Caco-2 (cell line): ENCODE data around the gene CCL18. TPM values are rescaled to one million over a fixed set of nuclear protein-coding genes. Genes with fewer than 3 reads are reported as not detected.
"Not testable (repeated sequence)": the region's sequence is repeated elsewhere in the genome, so short reads cannot be mapped to it uniquely, and the experiment has no call there.

Experiments used
- Bru-seq: library from RNA; stranded (reverse); fragments of 400-500 nt; gene quantifications from one replicate; lab custom pipeline; 2021; lab: Mats Ljungman, UMichigan
- BruChase-seq, 2 experiments: library from RNA; stranded (reverse); fragments of 400-500 nt; gene quantifications; one replicate each; lab custom pipeline; 2021; lab: Mats Ljungman, UMichigan
- BruUV-seq: library from RNA; stranded (reverse); fragments of 400-500 nt; replicated peaks from 2 replicates; lab custom pipeline; 2021; lab: Mats Ljungman, UMichigan
- CTCF ChIA-PET: fragments of 300-600 bp; sonication (Branson Sonifier 250); formaldehyde crosslinking; loops from one replicate; lab custom pipeline; 2022; ENCODE audit warnings: antibody characterized with exemption; lab: Charles Lee
- POLR2A ChIA-PET: fragments of 300-600 bp; sonication (Branson Sonifier 250); formaldehyde crosslinking; loops from one replicate; lab custom pipeline; 2022; ENCODE audit warnings: antibody characterized with exemption; lab: Charles Lee
- DNase-seq, 2 experiments: peaks; one replicate each; pipeline versions ENCODE4 v3.0.0 to v3.0.0-alpha.2; 2020 to 2022
- H3K27me3 ChIP-seq: replicated peaks from 2 replicates; pipeline ENCODE4 v1.6.0; 2011; ENCODE audit warnings: low read length; ENCODE audit not compliant: control insufficient read depth, insufficient read depth
- H3K36me3 ChIP-seq: 2 replicates; pipeline ENCODE4 v1.5.1; 2011; ENCODE audit warnings: low read length; ENCODE audit not compliant: control insufficient read depth, insufficient read depth
- H3K4me1 ChIP-seq: fragments of 250-450 bp; sonication (Bioruptor Pico); 2 replicates; pipeline ENCODE4 v1.5.1; 2020; ENCODE audit warnings: mild to moderate bottlenecking
- H3K4me3 ChIP-seq: 2 replicates; pipeline ENCODE4 v1.5.1; 2011; ENCODE audit warnings: low read depth, mild to moderate bottlenecking, control low read depth, low read length
- H3K9me3 ChIP-seq: fragments of 250-450 bp; sonication (Bioruptor Pico); 2 replicates; pipeline ENCODE4 v1.5.1; 2020; ENCODE audit warnings: mild to moderate bottlenecking, moderate library complexity
- H3K27ac Mint-ChIP-seq: one replicate; pipeline ENCODE4 v1.8.0; 2022; ENCODE audit warnings: mixed read lengths; ENCODE audit not compliant: unreplicated experiment
- H3K27me3 Mint-ChIP-seq: one replicate; pipeline ENCODE4 v1.8.0; 2022; ENCODE audit warnings: mixed read lengths; ENCODE audit not compliant: insufficient read depth, unreplicated experiment
- H3K36me3 Mint-ChIP-seq: one replicate; pipeline ENCODE4 v1.8.0; 2022; ENCODE audit warnings: mild to moderate bottlenecking, mixed read lengths; ENCODE audit not compliant: insufficient read depth, unreplicated experiment
- H3K4me1 Mint-ChIP-seq: one replicate; pipeline ENCODE4 v1.8.0; 2022; ENCODE audit warnings: low read depth, mixed read lengths; ENCODE audit not compliant: unreplicated experiment
- H3K4me3 Mint-ChIP-seq: one replicate; pipeline ENCODE4 v1.8.0; 2022; ENCODE audit warnings: mild to moderate bottlenecking, moderate library complexity, mixed read lengths; ENCODE audit not compliant: unreplicated experiment
- H3K9me3 Mint-ChIP-seq: one replicate; pipeline ENCODE4 v1.8.0; 2022; ENCODE audit warnings: mixed read lengths; ENCODE audit not compliant: unreplicated experiment
- CTCF ChIP-seq, 2 experiments: fragments of 200-600 bp in 1 of 2; IDR thresholded peaks; 1 replicate in 1 of 2; 2 replicates in 1 of 2; pipeline versions ENCODE4 v1.5.1 to v1.8.0; 2011 to 2022; ENCODE audit warnings: antibody characterized with exemption in 1 of 2, control low read depth in 1 of 2, inconsistent platforms in 1 of 2, low read depth in 1 of 2, low read length in 1 of 2, mild to moderate bottlenecking in 1 of 2, moderate library complexity in 1 of 2; ENCODE audit not compliant: insufficient read depth in 1 of 2, severe bottlenecking in 1 of 2, unreplicated experiment in 1 of 2
- intact Hi-C: fragments of 100-400 bp; cut with micrococcal nuclease; formaldehyde crosslinking; loops from one replicate; pipeline ENCODE4 v1.10.0; 2022; ENCODE audit not compliant: unreplicated experiment
- long read RNA-seq: library from polyadenylated mRNA; stranded (forward); transcript quantifications from one replicate; pipeline ENCODE4 v2.0.0, GENCODE V29; 2022
- total RNA-seq: library from RNA; stranded (reverse); gene quantifications from 2 replicates; pipeline ENCODE4 v1.2.3, GENCODE V29; 2022

The CCL18 gene
- not detected in 2 replicates for total RNA-seq
- not detected for Bru-seq, nascent RNA
- not detected for BruChase-seq, experiment 1, labeled RNA remaining after a 2-hour chase
- not detected for BruChase-seq, experiment 2, labeled RNA remaining after a 6-hour chase
- long read RNA-seq, result 0 reads

DNA sequence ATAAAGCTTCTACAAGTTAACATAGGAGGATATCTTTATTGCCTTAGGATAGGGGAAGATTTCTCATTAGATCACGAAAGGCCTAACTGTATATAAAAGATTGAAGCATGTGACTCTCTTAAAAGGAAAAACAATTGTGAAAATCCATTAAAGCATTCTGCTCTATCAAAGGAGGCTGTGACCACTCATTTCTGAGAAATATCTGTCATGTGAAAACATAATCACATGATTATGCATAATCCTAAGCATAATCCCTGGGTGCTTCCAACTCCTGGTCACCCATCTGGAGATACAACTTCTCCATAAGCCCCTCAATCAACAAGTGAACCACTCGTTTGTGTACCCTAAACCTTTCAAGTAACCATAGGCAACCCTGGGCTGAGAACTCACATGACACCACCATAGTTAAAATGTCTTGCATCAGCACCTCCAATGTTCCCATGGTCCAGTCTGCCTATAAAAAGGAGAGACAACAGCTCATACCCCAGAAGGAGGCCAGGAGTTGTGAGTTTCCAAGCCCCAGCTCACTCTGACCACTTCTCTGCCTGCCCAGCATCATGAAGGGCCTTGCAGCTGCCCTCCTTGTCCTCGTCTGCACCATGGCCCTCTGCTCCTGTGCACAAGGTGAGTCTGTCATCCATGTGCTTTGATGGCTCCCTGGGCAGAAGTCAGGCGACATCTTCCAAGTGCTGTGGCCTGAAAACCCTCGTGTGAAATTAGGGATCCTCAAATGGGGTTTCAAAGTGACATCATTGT lies at the start of gene CCL18:
CCL18 (plus strand) TSS at position 487 of the 756 bp plus-strand sequence; CDS start at position 558, 71 bp downstream.
- intact Hi-C loops, result no loop called here
- no peaks in the 10 kb centered on the region for H3K36me3 Mint-ChIP-seq
- H3K27ac Mint-ChIP-seq, result no peak within 1 kb of the TSS
- Histone ChIP-seq H3K4me1 (no peaks in the 10 kb centered on the region), H3K4me3 (no peak within 1 kb of the TSS), H3K9me3 (no peaks in the 10 kb centered on the region), H3K27me3 (no peaks in the 10 kb centered on the region), H3K36me3 (no peaks in the 10 kb centered on the region)
- H3K27me3 Mint-ChIP-seq, result peaks cover 3% of the 10 kb centered on the region
- no peaks in the 10 kb centered on the region for H3K9me3 Mint-ChIP-seq
- CTCF ChIA-PET, result no interaction called here
- BruUV-seq, result no TSS peak
- POLR2A ChIA-PET, result no interaction called here
- no peak for DNase-seq
- no peak for TF ChIP-seq CTCF (IDR thresholded peaks at IDR 0.05; ENCODE audit: insufficient read depth in 1 of 2, low read depth in 1 of 2, low read length in 1 of 2, severe bottlenecking in 1 of 2, unreplicated experiment in 1 of 2)
- no peaks in the 10 kb centered on the region for H3K4me1 Mint-ChIP-seq
- no peak within 1 kb of the TSS for H3K4me3 Mint-ChIP-seq

DNA sequence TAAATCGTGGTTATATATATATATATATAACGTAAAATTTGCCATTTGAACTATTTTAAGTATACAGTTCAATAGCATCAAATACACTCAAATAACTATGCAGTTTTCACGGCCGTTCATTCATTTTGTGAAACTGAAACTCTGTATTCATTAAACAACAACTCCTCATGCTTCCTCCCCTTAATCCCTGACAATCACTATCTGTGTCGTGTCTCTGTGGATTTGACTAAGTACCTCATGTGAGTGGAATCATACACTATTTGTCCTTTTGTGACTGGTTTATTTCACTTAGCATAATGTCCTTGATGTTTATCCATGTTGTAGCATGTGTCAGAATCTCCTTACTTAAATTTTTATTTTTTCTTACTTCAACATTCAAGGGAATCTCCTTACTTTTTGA lies 49.1 kb upstream of the CCL18 start:
- no peaks in the 10 kb centered on the region for H3K9me3 ChIP-seq
- intact Hi-C loops, result no loop called here
- POLR2A ChIA-PET, result no interaction called here
- H3K4me1 Mint-ChIP-seq, result no peaks in the 10 kb centered on the region
- H3K4me3 ChIP-seq, result no peak overlapping the region
- CTCF ChIA-PET, result no interaction called here
- no peak for DNase-seq
- H3K36me3 ChIP-seq, result no peaks in the 10 kb centered on the region
- H3K27me3 ChIP-seq, result no peaks in the 10 kb centered on the region; the same call in 1 of the 2 replicates
- H3K4me3 Mint-ChIP-seq, result no peak overlapping the region
- no peaks in the 10 kb centered on the region for H3K9me3 Mint-ChIP-seq
- no peak overlapping the region for H3K27ac Mint-ChIP-seq
- no peaks in the 10 kb centered on the region for H3K4me1 ChIP-seq
- peaks cover 3% of the 10 kb centered on the region for H3K27me3 Mint-ChIP-seq
- H3K36me3 Mint-ChIP-seq, result no peaks in the 10 kb centered on the region
- no peak for TF ChIP-seq CTCF (IDR thresholded peaks at IDR 0.05; ENCODE audit: insufficient read depth in 1 of 2, low read depth in 1 of 2, low read length in 1 of 2, severe bottlenecking in 1 of 2, unreplicated experiment in 1 of 2)
- no TSS peak for BruUV-seq

DNA sequence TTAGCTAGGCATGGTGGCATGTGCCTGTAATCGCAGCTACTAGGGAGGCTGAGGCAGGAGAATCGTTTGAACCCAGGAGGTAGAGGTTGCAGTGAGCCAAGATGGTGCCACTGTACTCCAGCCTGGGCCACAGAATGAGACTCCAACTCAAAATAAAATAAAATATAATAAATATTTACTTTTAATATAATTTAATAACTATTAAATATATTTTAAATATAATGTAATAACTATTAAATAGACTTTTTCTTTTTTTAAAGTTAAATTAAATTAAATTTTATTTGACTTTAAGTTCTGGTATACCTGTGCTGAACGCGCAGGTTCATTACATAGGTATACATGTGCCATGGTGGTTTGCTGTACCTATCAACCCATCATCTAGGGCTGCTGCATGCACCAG lies 48.2 kb upstream of the CCL18 start:
- intact Hi-C loops, H3K36me3 ChIP-seq, H3K4me3 Mint-ChIP-seq, POLR2A ChIA-PET, H3K27me3 Mint-ChIP-seq, H3K27me3 ChIP-seq, H3K9me3 ChIP-seq, H3K9me3 Mint-ChIP-seq, H3K4me1 Mint-ChIP-seq, H3K27ac Mint-ChIP-seq, H3K4me1 ChIP-seq, CTCF ChIA-PET, H3K36me3 Mint-ChIP-seq, H3K4me3 ChIP-seq, DNase-seq, BruUV-seq: not testable (repeated sequence)
